ENCODE measurements around the gene IRAK3. TPM values are rescaled to one million over a fixed set of nuclear protein-coding genes. Genes with fewer than 3 reads are reported as not detected.

IRAK3 gene
- polyA plus RNA-seq, 1 donor from 2014 or later = 0.31 TPM

DNA sequence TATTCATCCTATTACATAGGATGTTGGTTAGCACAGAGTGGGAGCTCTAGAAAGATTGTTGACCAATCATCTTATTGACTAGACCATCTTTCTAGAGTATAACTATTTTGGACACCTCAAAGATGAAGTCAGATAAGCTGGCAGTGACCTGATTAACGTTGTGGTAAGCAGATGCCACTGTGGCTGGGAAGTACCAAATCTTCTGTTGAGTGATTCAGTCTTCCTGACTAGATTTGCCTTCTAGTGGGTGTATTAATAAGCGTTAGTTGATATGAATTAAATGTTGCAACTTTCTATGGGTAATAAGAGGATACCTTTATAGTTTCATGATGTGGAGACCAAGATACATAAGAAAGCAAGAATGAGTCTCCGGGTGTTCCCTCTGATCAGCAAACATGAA is 62.0 kb downstream of the IRAK3 start:
- H3K9me3 ChIP-seq (ENCODE audit: low read length) = no peaks in the 10 kb centered on the region
- H3K27me3 ChIP-seq (ENCODE audit: insufficient read depth, low read depth, low read length) = no peaks in the 10 kb centered on the region
- no peak overlapping the region for H2AFZ ChIP-seq (ENCODE audit: low read depth, low read length)
- no peak overlapping the region for H3K4me3 ChIP-seq (ENCODE audit: low read length)
- H3K9ac ChIP-seq (ENCODE audit: low read length) = no peak overlapping the region
- no peaks in the 10 kb centered on the region for H3K79me2 ChIP-seq (replicated peaks; ENCODE audit: insufficient read depth, low read length)
- H4K20me1 ChIP-seq (ENCODE audit: insufficient read depth) = no peaks in the 10 kb centered on the region
- H3K36me3 ChIP-seq (ENCODE audit: insufficient read depth, low read length) = no peaks in the 10 kb centered on the region
- no peak overlapping the region for H3K27ac ChIP-seq (ENCODE audit: low read length)
- H3K4me2 ChIP-seq (ENCODE audit: low read length) = no peak overlapping the region
- H3F3A ChIP-seq (ENCODE audit: insufficient read depth, low read length, poor library complexity, severe bottlenecking) = no peaks in the 10 kb centered on the region
- no peaks in the 10 kb centered on the region for H3K9me2 ChIP-seq (ENCODE audit: insufficient read depth, low read length)
- TF ChIP-seq EP300 (conservative IDR thresholded peaks at IDR 0.05; ENCODE audit: poor library complexity, severe bottlenecking) (no peak), RAD21 (conservative IDR thresholded peaks at IDR 0.05) (no peak)

DNA sequence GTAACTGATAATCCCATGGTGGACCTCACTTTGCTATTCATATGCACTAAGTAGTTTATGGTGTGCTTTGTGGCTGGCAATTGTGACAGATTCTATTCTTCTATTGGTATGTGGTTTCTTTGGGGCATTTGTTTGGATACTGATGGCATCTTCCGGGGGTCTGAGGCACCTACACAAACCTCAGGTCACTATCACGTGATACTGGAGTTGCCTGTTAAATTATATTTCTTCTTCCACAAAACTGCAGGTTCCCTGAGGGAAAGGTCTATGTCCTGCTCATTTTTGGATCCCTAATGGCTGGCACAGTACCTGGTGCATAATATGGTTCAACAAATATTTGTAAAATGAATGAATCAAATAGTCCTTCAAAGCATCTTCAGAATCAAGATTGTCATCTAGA is 63.8 kb downstream of the IRAK3 start:
- no peak for TF ChIP-seq POLR2AphosphoS5 (IDR thresholded peaks at IDR 0.05)
- TF ChIP-seq EZH2 (IDR thresholded peaks at IDR 0.05; ENCODE audit: borderline replicate concordance, insufficient read depth, low read length, poor library complexity, severe bottlenecking) = no peak
- TF ChIP-seq EP300 (conservative IDR thresholded peaks at IDR 0.05; ENCODE audit: poor library complexity, severe bottlenecking) = no peak
- TF ChIP-seq, protein P1, sequence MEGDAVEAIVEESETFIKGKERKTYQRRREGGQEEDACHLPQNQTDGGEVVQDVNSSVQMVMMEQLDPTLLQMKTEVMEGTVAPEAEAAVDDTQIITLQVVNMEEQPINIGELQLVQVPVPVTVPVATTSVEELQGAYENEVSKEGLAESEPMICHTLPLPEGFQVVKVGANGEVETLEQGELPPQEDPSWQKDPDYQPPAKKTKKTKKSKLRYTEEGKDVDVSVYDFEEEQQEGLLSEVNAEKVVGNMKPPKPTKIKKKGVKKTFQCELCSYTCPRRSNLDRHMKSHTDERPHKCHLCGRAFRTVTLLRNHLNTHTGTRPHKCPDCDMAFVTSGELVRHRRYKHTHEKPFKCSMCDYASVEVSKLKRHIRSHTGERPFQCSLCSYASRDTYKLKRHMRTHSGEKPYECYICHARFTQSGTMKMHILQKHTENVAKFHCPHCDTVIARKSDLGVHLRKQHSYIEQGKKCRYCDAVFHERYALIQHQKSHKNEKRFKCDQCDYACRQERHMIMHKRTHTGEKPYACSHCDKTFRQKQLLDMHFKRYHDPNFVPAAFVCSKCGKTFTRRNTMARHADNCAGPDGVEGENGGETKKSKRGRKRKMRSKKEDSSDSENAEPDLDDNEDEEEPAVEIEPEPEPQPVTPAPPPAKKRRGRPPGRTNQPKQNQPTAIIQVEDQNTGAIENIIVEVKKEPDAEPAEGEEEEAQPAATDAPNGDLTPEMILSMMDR (IDR thresholded peaks at IDR 0.05; ENCODE audit: poor library complexity, severe bottlenecking) = no peak
- no peak for TF ChIP-seq MXI1 (conservative IDR thresholded peaks at IDR 0.05; ENCODE audit: poor library complexity, severe bottlenecking)
- TF ChIP-seq RAD21 (conservative IDR thresholded peaks at IDR 0.05) = no peak
- TF ChIP-seq TAF1 (IDR thresholded peaks at IDR 0.05; ENCODE audit: low read depth) = no peak
- TF ChIP-seq, protein P2, sequence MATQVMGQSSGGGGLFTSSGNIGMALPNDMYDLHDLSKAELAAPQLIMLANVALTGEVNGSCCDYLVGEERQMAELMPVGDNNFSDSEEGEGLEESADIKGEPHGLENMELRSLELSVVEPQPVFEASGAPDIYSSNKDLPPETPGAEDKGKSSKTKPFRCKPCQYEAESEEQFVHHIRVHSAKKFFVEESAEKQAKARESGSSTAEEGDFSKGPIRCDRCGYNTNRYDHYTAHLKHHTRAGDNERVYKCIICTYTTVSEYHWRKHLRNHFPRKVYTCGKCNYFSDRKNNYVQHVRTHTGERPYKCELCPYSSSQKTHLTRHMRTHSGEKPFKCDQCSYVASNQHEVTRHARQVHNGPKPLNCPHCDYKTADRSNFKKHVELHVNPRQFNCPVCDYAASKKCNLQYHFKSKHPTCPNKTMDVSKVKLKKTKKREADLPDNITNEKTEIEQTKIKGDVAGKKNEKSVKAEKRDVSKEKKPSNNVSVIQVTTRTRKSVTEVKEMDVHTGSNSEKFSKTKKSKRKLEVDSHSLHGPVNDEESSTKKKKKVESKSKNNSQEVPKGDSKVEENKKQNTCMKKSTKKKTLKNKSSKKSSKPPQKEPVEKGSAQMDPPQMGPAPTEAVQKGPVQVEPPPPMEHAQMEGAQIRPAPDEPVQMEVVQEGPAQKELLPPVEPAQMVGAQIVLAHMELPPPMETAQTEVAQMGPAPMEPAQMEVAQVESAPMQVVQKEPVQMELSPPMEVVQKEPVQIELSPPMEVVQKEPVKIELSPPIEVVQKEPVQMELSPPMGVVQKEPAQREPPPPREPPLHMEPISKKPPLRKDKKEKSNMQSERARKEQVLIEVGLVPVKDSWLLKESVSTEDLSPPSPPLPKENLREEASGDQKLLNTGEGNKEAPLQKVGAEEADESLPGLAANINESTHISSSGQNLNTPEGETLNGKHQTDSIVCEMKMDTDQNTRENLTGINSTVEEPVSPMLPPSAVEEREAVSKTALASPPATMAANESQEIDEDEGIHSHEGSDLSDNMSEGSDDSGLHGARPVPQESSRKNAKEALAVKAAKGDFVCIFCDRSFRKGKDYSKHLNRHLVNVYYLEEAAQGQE (IDR thresholded peaks at IDR 0.05; ENCODE audit: borderline replicate concordance) = no peak
- no peak for TF ChIP-seq SMC3 (conservative IDR thresholded peaks at IDR 0.05; ENCODE audit: poor library complexity)
- H3K9me2 ChIP-seq (ENCODE audit: insufficient read depth, low read length) = no peaks in the 10 kb centered on the region
- no peak overlapping the region for H3K9ac ChIP-seq (ENCODE audit: low read length)
- H2AFZ ChIP-seq (ENCODE audit: low read depth, low read length) = no peak overlapping the region
- H3K79me2 ChIP-seq (replicated peaks; ENCODE audit: insufficient read depth, low read length) = no peaks in the 10 kb centered on the region
- H3K9me3 ChIP-seq (ENCODE audit: low read length) = no peaks in the 10 kb centered on the region
- no peaks in the 10 kb centered on the region for H3K36me3 ChIP-seq (ENCODE audit: insufficient read depth, low read length)
- H3F3A ChIP-seq (ENCODE audit: insufficient read depth, low read length, poor library complexity, severe bottlenecking) = no peaks in the 10 kb centered on the region
- no peak overlapping the region for H3K4me2 ChIP-seq (ENCODE audit: low read length)
- no peak overlapping the region for H3K4me3 ChIP-seq (ENCODE audit: low read length)
- no peaks in the 10 kb centered on the region for H3K27me3 ChIP-seq (ENCODE audit: insufficient read depth, low read depth, low read length)
- H3K27ac ChIP-seq (ENCODE audit: low read length) = no peak overlapping the region
- H4K20me1 ChIP-seq (ENCODE audit: insufficient read depth) = no peaks in the 10 kb centered on the region

DNA sequence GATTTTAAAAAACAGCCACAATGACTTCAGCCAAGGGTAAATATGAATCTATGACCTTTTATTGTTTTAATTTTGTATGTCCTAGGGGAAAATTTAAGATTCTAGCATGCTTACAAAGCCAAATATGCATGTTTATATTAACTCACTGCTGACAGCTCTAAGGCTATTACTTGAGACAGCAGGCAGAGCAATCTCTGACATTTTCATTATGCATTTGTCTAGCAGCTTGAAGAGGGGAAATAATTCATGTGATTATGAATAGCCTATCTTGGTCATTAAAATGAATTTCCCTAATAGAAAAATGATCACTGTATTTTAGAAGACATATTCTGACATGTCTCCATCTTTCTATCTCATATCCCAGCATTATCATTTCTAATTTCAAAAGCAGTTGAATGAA is 66.7 kb downstream of the IRAK3 start:
- H3K9ac ChIP-seq (ENCODE audit: low read length) = no peak overlapping the region

More for the DNA sequence above, 66.7 kb downstream of the IRAK3 start:
- Histone ChIP-seq H3K27me3 (ENCODE audit: insufficient read depth, low read depth, low read length) (no peaks in the 10 kb centered on the region), H3K9me3 (ENCODE audit: low read length) (no peaks in the 10 kb centered on the region), H3F3A (ENCODE audit: insufficient read depth, low read length, poor library complexity, severe bottlenecking) (no peaks in the 10 kb centered on the region), H3K27ac (ENCODE audit: low read length) (no peak overlapping the region), H2AFZ (ENCODE audit: low read depth, low read length) (no peak overlapping the region), H3K4me3 (ENCODE audit: low read length) (no peak overlapping the region), H3K79me2 (replicated peaks; ENCODE audit: insufficient read depth, low read length) (no peaks in the 10 kb centered on the region), H3K9me2 (ENCODE audit: insufficient read depth, low read length) (no peaks in the 10 kb centered on the region), H3K4me2 (ENCODE audit: low read length) (no peak overlapping the region), H3K36me3 (ENCODE audit: insufficient read depth, low read length) (no peaks in the 10 kb centered on the region), H4K20me1 (ENCODE audit: insufficient read depth) (no peaks in the 10 kb centered on the region)
- TF ChIP-seq POLR2AphosphoS5 (IDR thresholded peaks at IDR 0.05) = peak; percentile 59
- no peak for TF ChIP-seq RAD21 (conservative IDR thresholded peaks at IDR 0.05)
- TF ChIP-seq EP300 (conservative IDR thresholded peaks at IDR 0.05; ENCODE audit: poor library complexity, severe bottlenecking) = peak; percentile 84
